Measurements from ENCODE around the gene FBXL7.

Gene FBXL7

DNA sequence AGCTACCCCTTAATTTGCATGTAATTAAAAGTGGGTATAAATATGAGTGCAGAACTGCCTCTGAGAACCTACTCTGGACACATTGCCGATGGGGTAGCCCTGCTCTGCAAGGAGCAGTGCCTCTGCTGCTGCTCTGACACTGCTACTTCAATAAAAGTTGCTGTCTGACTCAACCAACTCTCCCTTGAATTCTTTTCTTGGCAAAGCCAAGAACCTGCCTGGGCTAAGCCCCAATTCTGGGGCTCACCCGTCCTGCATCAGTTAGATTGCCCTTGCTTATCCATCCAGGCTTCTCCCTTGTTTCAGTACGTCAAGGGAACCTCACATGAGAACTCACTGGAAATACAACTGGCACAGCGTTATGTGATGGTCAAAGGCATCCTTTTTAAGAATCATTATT lies 44.1 kb downstream of the FBXL7 start:
- DNase-seq (ENCODE audit: low read depth), result no peak

DNA sequence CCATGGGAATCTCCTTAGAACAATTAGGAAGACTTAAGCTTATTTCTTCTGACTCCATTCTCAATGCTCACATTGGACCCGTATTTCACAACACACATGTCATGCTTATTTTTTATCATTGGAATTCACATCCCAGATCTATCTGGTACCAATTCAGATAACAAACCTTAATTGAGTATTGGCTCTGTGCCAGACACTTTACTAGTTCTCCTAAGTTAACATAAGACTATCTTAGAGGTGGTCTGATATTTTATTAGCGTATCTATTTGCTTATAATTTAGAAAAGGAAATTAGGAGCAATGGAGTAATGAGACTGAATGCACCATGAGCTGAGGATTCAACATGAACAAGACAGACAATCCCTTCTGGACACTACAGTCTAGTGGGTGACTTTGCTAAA lies 45.1 kb downstream of the FBXL7 start:
- no peak for DNase-seq (ENCODE audit: low read depth)

DNA sequence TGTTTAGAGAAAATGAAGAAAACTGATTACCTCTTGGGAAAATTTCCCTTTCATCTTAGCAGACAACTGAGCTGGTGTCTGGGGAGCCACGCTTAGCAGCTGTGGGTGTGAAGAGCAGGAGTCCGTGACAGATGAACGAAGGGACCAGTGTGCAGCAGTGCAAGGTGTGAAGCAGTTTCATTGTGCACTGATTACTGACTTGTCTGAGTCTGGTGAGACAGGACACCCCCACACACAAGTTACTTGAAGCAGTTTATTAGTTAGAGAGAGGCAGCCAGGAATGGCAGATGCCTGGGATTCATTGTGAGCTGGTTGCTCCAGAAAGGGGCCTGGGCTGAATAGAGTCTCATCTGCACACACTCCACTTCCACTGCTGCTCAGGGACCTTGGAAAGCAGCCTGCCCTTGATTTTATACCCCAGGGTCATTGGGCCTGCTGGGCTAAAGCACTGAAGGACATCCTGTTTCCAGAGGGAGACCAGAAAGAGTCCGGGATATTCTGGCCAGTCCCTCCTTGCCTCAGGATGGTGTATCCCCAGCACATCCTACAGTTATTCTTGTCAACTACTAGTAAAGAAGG lies 47.4 kb downstream of the FBXL7 start:
- DNase-seq (ENCODE audit: low read depth), result no peak

DNA sequence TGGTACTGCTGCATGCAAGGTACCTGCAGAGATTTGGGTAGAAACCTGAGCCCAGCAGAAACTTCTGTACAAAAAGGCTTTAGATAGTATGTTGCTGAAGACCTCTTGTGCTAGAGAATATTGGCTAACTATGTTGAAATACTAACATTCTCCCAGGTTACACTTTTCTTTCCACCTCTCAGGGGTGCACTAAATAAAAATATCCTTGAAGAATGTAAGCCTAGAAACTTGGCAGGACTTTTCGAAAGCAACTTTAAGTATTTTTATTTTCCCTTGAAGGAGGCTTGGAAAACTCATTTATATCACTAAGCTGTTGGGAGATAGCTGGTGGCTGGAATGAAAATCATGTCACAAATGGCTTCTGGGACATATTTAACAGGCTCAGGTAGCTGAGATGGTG lies 50.0 kb downstream of the FBXL7 start:
- no peak for DNase-seq (ENCODE audit: low read depth)

DNA sequence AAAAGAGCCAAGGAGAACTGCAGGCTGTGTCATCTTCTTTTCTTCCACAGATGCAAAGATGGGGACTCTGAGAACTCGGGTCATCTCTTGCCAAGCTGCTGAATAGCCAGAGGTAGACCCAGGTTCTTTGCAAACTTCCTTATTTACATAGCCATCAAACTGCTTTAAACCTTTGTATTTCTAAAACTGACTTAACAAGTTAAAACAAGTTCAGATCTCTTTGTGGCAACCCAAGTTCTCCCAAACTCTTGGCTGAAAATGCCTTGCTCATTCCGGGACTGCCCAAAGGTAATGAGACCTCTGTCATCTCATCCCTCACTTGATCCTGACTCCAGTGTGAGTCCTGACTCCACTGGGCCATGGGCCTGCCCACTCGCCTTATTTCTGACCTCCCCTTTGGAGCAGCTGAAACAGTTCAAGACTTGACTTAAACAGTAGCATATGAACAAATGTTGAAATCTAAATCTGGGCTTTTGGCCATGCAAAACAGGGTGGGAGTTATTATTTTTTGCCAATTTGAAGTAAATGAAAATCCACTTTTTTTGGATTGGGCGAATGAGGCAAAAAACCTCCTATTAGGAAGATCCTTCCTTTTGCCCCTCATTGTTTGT lies 50.6 kb downstream of the FBXL7 start:
- DNase-seq (ENCODE audit: low read depth), result no peak

DNA sequence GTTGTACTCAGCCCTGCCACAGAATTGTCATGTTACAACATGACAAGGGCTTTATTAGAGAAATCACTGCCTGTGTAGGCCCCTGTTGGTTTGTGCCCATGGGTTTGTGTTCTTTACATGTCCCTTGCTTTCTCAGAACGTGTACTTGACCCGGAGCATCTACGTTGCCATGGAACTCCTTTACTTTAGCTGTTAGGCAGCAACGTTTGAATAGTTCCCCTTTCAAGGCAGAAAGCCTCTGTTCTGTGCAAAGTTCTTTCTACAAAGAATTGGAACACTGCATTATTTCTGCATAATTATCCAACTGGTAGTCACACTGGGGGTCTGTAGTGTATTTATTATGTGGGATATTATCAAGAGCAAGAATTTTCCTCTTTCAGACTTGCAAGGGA lies 51.1 kb downstream of the FBXL7 start:
- no peak for DNase-seq (ENCODE audit: low read depth)

DNA sequence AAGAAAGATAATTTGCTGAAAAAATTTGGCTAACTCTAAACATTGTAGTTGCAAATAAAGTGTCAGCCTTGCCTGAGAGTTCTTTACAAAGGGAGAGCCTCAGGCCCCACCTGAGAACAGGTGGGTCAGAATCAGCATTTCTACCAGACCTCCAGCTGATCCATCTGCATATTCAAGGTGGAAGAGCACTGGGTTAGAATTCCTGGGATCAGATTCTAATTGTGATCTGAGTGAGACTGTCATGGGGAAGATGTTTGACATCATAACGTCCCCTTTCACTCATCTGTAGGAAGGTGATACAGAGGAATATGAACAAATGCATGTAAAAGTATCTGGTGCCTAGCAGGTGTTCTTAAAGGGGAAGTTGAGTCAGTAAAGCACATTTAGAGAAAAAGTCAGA lies 54.6 kb downstream of the FBXL7 start:
- no peak for DNase-seq (ENCODE audit: low read depth)

DNA sequence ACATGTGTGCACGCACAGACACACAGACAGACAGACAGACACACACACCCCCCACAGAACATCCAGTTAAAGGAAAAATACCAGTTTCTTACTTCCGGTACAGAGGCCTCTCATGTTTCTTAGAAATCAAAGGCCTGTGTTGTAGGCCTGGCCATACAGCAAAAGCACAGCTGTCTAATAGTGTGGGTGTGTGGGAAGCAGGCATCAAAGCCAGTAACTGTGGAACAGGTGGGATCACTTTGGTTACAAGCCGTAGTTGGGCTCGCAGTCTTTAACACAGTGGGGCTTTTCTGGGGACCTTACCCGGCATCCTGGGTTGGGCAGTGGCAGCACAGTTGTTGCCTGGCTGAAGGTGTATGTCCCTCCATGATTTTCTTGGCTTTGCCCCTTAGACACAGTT lies 55.2 kb downstream of the FBXL7 start:
- no peak for DNase-seq (ENCODE audit: low read depth)

DNA sequence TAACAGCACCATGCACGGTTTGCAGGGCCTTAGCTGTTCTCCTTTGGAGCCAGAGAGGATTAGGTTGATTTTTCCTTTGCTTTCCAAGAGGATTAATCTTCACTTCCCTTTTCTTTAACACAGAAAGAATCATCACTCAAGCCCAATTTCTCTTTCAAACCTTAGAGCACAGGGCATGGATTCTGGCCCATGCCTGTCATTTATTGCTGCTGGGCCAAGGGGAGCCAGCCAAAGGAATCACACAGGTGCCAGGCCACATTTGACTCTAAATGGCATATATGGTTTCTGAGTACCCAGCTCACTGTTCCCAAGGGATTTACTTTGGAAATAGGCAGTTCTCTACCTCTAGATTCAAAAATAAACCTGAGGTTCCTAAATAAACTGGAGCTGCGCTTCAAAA lies 58.3 kb downstream of the FBXL7 start:
- no peak for DNase-seq (ENCODE audit: low read depth)

DNA sequence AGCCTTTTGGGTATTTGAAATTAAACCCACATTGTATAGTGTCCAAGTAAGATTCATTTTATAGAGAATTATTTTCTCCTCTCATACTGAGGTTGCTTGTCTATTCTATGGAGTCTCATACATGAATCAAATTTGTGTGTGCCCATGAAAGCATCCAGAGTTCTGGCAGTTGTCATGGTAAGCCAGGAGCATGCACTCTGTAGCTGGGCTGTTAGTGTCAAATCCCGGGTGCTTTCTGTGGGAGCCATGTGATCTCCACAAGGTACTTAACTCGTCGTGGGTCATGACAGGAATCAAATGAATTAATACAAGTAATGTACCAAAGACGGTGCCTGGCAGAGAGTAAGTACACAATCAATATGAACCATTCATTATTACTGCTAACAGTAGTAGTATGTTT lies 58.7 kb downstream of the FBXL7 start:
- DNase-seq (ENCODE audit: low read depth), result no peak

DNA sequence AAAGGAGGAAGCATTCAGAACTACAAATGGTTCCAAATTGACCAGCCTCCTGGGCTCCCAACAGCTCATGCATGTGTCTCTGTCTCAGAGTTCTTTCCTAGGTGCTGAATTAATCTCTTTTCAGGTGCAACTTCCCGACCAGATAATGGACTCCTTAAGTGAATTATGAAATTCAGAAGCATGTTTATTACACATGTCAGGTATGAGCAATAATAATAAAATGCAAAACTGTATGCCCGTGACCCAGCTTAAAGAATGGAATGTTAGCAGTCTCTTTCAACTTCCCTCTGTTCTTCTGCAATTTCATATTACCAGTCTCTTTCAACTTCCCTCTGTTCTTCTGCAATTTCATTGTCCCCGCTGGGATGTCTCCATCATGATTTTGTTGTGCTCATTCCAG lies 60.4 kb downstream of the FBXL7 start:
- no peak for DNase-seq (ENCODE audit: low read depth)

DNA sequence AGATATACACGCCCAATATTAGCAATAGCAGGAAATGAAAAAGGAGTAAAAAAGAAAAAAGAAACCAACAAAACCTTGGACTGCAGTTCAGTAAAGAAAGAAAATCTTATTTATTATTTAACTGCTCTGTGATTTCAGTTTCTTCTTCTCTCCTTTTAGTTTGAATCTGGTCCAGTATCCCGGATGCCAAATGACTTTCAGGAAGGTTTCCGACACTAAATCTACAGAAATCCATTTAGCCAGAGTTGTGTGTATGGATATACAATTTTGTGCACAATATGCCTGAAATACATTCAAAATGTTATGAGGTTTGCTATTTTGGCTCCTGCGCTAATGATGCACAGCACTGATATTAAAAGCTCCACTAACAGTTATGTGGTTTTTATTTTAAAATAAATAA lies 64.5 kb downstream of the FBXL7 start:
- no peak for DNase-seq (ENCODE audit: low read depth)

DNA sequence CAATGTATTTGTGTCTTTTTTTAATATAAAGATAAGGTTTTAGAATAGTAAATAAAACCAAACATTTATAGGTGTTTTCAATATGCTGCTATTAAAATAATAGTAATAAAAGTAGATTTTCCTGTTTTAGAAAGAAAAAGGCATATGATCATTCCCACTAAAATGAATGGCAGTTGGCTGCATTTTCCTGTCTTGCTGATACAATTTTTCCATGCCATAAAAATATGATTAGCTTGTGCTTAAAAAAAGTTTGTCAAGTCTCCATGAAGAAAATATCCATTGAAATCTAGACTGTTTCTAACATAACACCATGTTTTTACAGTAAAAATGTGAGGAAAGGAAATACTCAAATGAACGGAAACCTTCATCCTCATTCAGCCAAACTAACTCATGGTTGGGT lies 65.0 kb downstream of the FBXL7 start:
- DNase-seq (ENCODE audit: low read depth), result no peak

DNA sequence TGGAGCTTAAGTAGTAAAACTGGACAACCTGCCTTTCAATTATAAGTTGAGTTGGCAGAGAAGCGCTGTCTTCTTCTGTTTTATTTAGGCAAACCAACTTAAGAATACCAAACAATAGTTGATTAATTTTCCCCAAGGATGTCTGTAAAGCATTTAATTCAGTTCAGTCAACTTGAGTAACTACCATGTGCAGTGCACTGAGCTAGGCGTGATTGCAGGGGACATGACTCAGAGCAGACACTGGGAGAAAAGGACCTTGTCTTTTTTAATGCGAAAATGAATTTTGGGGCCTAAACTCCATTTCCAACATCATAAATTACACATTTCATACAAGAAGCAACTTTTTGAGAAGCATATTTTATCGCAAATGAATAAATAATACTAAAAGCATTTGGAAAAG lies 66.3 kb downstream of the FBXL7 start:
- no peak for DNase-seq (ENCODE audit: low read depth)

DNA sequence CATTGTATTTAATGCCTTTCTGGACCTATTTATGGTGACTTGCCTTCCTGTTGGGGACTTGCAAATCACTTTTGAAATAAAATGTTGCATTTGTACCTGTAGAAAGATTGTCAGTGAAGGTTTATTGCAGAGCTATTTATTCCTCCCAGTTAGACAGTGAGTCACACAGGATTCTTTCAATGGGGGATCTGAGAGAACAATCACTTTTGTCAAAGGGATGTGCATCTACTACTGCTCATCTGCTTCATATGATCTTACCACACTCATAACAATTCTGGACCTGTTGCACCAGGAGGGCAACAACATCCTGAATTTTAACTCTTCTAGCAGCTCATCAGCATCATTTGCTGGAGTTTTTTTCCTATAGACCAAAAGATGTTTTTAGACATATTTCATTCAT lies 66.8 kb downstream of the FBXL7 start:
- no peak for DNase-seq (ENCODE audit: low read depth)

DNA sequence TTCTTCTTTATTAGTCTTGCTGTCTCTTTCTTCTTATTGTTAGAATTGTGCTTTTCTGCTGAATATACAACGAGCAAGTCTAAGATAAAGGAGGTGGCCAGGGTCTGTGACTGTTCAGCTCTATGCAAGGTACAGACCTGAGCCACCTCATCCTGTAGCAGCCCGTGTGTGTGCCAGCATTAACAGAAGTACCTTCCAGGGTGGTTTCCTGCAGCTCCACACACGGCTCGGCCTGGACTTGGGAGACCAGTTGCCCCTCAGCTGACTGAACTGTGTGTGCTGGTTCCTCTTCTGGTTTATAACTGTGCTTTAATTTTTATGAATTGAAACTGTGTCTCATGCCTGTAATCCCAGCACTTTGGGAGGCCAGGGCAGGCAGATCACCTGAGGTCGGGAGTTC lies 70.5 kb downstream of the FBXL7 start:
- DNase-seq (ENCODE audit: low read depth), result no peak

DNA sequence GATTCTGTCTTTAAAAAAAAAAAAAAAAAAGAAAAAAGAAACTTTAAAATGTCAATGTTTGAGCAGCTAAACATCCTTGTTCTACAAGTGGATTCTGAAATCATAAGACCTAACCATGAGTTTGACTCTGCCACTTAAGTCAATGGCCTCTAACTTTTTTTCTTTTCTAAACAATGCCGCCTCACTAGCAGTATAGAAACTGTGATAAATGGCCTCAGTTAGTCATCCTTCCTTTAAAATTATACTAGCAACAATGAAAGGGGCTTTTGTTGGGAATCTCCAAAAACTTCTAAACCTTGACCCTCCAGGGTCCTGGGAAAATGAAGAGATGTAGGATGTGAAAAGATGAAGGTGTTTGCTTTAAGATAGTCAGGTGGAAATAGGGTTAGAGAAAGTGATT lies 71.1 kb downstream of the FBXL7 start:
- DNase-seq (ENCODE audit: low read depth), result no peak

DNA sequence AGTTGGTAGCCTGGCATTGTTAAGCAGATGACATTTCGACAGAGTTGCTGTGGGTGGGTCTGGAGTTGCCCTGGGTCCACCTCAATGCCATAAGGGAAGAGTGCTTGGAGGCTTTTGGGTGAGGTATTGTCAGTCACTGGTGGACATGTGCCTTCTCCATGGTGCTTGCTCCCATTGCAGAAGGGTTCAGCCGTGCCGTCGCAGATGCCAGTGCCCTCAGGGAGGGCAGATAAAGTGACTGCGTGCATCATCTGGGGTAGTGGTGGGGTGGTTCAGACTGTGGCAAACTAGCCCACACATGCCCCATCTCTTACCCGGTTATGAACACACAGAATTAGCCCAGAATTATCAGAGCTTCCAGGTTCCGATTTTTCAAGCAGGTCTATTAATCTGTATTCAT lies 71.6 kb downstream of the FBXL7 start:
- DNase-seq (ENCODE audit: low read depth), result no peak

DNA sequence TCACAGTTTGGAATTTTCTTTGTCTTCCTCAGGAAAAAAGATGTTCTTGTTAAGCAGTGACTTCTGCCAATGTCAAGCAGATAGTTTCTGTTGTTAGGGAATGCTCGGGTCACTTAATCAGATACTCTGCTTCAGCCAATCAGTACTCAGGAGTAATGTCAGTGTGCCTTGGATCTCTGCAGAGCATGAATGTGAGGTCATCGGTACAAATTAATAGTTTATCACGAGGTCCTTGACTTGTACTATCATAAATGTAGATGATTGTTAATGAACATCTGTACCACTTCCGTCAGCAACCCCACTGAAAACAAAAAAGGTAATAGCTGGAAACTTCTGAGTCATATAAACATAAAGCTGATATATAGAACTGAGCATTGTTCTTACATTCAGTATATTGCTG lies 73.6 kb downstream of the FBXL7 start:
- no peak for DNase-seq (ENCODE audit: low read depth)

DNA sequence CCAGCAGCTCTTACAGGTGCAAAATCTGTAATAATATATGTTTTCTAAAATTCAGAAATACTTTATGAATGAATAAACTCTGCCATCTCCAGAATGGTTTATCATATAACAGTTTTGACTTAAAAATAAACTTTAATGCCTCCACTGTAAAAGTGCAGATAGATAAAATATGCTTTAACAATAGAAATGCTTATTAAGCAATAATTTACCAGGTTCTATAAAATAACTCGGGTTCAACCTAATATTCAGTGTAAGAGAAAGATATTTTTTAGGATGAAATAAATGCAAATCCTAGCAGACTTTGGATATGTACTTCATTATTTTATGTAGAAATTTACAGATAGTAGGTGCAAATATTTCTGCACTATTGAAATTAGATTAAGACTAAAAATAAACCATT lies 74.1 kb downstream of the FBXL7 start:
- no peak for DNase-seq (ENCODE audit: low read depth)

DNA sequence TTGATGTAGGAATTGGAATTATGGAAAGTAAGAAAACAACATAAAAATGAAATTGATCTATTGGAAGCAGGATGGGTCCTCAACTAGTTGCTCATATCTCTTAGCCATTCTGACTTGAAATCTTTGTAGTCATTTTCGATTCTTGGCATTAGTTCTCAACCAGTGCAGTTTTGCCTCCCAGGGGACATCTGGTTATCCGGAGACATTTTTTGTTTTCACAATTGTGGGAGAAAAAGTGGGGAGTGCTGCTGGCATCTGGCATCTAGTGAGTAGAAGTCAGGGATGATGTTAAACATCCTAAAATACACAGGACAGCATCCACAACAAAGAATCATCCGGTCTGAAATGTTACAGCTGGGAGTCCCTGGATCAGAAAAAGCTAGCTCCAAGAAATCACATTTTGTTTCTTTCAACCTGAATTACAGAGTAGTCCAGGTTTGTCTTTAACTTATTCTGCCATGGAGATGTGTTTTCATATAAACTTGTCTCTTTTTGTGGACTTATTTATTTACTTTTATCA lies 74.9 kb downstream of the FBXL7 start:
- no peak for DNase-seq (ENCODE audit: low read depth)

DNA sequence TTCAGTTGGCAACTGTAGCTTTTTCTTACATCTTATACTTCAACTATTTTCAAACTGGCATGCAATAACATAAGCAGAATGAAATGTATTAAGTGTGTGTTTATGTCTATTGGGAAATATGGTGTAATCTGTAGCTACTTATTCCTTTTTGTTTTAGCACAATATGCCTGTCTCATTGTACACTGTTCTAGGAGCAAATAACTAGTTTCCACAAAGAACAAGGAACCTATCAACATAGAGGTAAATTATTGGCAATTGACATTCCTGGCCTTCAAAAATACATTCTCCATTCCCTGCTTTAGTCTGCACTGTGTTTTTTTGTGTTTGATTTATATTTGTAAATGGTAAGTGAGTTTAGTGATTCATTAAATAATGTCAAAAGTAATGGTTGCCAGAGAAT lies 75.7 kb downstream of the FBXL7 start:
- no peak for DNase-seq (ENCODE audit: low read depth)

DNA sequence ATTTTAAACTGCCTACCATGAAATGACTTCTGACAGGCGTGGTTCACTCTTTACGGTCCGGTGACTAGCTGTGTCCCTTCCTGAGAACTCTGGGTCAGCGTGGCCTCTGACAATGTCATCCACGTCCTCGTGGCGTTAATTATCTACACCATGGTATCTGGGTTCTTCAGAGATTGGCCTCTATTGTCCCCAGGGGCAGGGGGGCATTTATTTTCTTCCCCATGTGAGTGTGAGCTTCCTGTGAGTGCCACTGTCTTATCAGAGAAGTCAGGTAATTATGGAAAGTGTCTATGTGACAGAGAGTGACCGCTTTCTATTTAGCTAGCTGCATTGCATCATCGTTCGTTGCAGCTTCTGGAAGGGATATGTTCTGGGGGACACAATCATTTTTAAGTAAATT lies 77.2 kb downstream of the FBXL7 start:
- DNase-seq (ENCODE audit: low read depth), result no peak

DNA sequence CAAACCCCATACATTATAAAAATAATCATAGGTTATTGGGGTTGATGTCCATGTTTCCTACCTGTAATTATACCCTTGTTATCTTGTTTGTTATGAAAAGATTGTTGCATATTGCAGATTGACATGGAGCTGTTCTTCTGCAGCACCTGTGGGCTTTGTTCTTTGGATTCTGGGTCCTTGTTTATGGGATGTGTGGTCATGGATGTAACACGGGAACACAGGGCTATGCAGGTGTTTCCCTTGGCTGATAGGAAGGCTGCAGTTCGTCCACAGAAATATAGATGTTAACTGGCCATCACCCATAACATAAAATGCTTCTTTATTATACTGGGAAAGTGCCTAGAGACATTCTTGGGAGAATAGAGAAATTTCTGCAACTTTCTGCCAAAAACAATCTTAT lies 77.9 kb downstream of the FBXL7 start:
- DNase-seq (ENCODE audit: low read depth), result no peak
